Measurements from ENCODE around the gene LRRC53.

- TF ChIP-seq POLR2A (IDR thresholded peaks at IDR 0.05; ENCODE audit: low read depth, low read length), result no peak
- TF ChIP-seq CTCF (conservative IDR thresholded peaks at IDR 0.05; ENCODE audit: low read depth, low read length), result no peak
- TF ChIP-seq RFX5 (IDR thresholded peaks at IDR 0.05; ENCODE audit: low read depth, low read length), result no peak
- no peak for TF ChIP-seq BHLHE40 (IDR thresholded peaks at IDR 0.05; ENCODE audit: low read depth, low read length)
- no peak for TF ChIP-seq MAZ (IDR thresholded peaks at IDR 0.05; ENCODE audit: borderline replicate concordance, low read depth, low read length)
- TF ChIP-seq ELK1 (IDR thresholded peaks at IDR 0.05; ENCODE audit: borderline replicate concordance, low read depth, low read length), result no peak
- no peak for TF ChIP-seq RAD21 (IDR thresholded peaks at IDR 0.05; ENCODE audit: low read length)
- no peak for TF ChIP-seq MXI1 (IDR thresholded peaks at IDR 0.05; ENCODE audit: borderline replicate concordance, low read depth, low read length)
- TF ChIP-seq RCOR1 (IDR thresholded peaks at IDR 0.05; ENCODE audit: insufficient replicate concordance, low read length), result no peak
- TF ChIP-seq CEBPB (IDR thresholded peaks at IDR 0.05; ENCODE audit: low read depth, low read length), result no peak
- no peak for TF ChIP-seq SMC3 (IDR thresholded peaks at IDR 0.05; ENCODE audit: low read depth, low read length)
- TF ChIP-seq MAFK (IDR thresholded peaks at IDR 0.05; ENCODE audit: low read depth, low read length), result no peak
- TF ChIP-seq, protein P1, sequence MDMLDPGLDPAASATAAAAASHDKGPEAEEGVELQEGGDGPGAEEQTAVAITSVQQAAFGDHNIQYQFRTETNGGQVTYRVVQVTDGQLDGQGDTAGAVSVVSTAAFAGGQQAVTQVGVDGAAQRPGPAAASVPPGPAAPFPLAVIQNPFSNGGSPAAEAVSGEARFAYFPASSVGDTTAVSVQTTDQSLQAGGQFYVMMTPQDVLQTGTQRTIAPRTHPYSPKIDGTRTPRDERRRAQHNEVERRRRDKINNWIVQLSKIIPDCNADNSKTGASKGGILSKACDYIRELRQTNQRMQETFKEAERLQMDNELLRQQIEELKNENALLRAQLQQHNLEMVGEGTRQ (IDR thresholded peaks at IDR 0.05; ENCODE audit: low read depth, low read length), result no peak
Observed at GRCh38 chr1:74517599-74518051, 5.2 kb upstream of the LRRC53 start.
